Lung (tissue), 12 donors: Measurements from ENCODE around the gene ADAP1. TPM values are rescaled to one million over a fixed set of nuclear protein-coding genes. Genes with fewer than 3 reads are reported as not detected.

Source experiments
- ATAC-seq: fragments of 200-7000 bp; cut with Tn5 transposase; one replicate; pipeline ENCODE4 v1.9.1; 2020; ENCODE audit warnings: moderate number of reproducible peaks; ENCODE audit not compliant: insufficient read depth, low FRiP score
- DNase-seq, 3 donors: peaks; one replicate each; pipeline ENCODE4 v3.0.0-alpha.2; 2013 to 2017
- H3K27ac ChIP-seq, 2 donors: one replicate each; pipeline ENCODE4 v1.5.1; 2013; ENCODE audit warnings: mild to moderate bottlenecking in 2 of 2, moderate library complexity in 2 of 2, control low read depth in 1 of 2, inconsistent platforms in 1 of 2, low read depth in 1 of 2, low read length in 1 of 2
- H3K27me3 ChIP-seq, 3 donors: one replicate each; pipeline ENCODE4 v1.5.1; 2013; ENCODE audit warnings: low read length in 2 of 3; ENCODE audit not compliant: control insufficient read depth in 3 of 3, insufficient read depth in 3 of 3
- H3K36me3 ChIP-seq, 4 donors: one replicate each; pipeline ENCODE4 v1.5.1; 2013; ENCODE audit warnings: low read length in 4 of 4, mild to moderate bottlenecking in 1 of 4, moderate library complexity in 1 of 4; ENCODE audit not compliant: control insufficient read depth in 4 of 4, insufficient read depth in 4 of 4
- H3K4me1 ChIP-seq, 5 donors: one replicate each; pipeline ENCODE4 v1.5.1; 2013; ENCODE audit warnings: low read length in 5 of 5, mild to moderate bottlenecking in 2 of 5, moderate library complexity in 1 of 5; ENCODE audit not compliant: control insufficient read depth in 5 of 5, insufficient read depth in 5 of 5
- H3K4me3 ChIP-seq: one replicate; pipeline ENCODE4 v1.5.1; 2013; ENCODE audit warnings: mild to moderate bottlenecking, control low read depth, moderate library complexity
- H3K9ac ChIP-seq, 2 donors: one replicate each; pipeline ENCODE4 v1.5.1; 2013; ENCODE audit warnings: low read length in 2 of 2, control low read depth in 1 of 2; ENCODE audit not compliant: insufficient read depth in 1 of 2
- H3K9me3 ChIP-seq, 4 donors: one replicate each; pipeline ENCODE4 v1.5.1; 2013; ENCODE audit warnings: low read length in 3 of 4, mild to moderate bottlenecking in 1 of 4, moderate library complexity in 1 of 4; ENCODE audit not compliant: control insufficient read depth in 4 of 4, insufficient read depth in 3 of 4
- CTCF ChIP-seq: IDR thresholded peaks from 2 replicates; pipeline ENCODE4 v1.5.1; 2012; ENCODE audit warnings: mild to moderate bottlenecking; ENCODE audit errors: control extremely low read depth, extremely low read depth
- WGBS, 2 donors: extraction: QIAGEN DNeasy Blood & Tissue Kit; methylation state at CpG; one replicate each; pipeline ENCODE4 v1.1.7; 2013; 5-methylcytosine and 5-hydroxymethylcytosine counted together
- polyA plus RNA-seq, 2 donors: library from polyadenylated mRNA; stranded (reverse); fragments of 200-250 nt; gene quantifications; one replicate each; pipeline ENCODE4 v1.2.1, GENCODE V29; 2013
- total RNA-seq, 2 donors: library from RNA; depleted of rRNA in 1 of 2; stranded (reverse); fragments of >200 nt in 1 of 2; gene quantifications; one replicate each; pipeline ENCODE4 v1.2.1, GENCODE V29; 2014 to 2021
- donor health status: control.
- donor health status: control.
- donor health status: Bipolar disorder and iron deficiency.
- donor health status: healthy.
- donor health status: DM: yes; HTN: yes; CAD: no.

The ADAP1 gene
- total and polyA plus RNA-seq, 4 donors: 11.5 to 39.0 (median 32.6) TPM

GRCh38 chr7:883055-884021, 71.1 kb downstream of the ADAP1 start:
- TF ChIP-seq CTCF: no peak
- ATAC-seq: no peak

GRCh38 chr7:882336-883035, 72.0 kb downstream of the ADAP1 start:
- peaks cover 0 to 20% (median 4%) of the 10 kb centered on the region in 4 donors for H3K36me3 ChIP-seq
- H3K9me3 ChIP-seq: no peaks in the 10 kb centered on the region
- no peak for DNase-seq
- H3K27me3 ChIP-seq: no peaks in the 10 kb centered on the region
- H3K9ac ChIP-seq: no peak overlapping the region
- TF ChIP-seq CTCF: no peak
- H3K27ac ChIP-seq: no peak overlapping the region
- H3K4me1 ChIP-seq: peaks cover 4 to 21% (median 7%) of the 10 kb centered on the region in 5 donors
- WGBS, 2 donors: 92 to 93% methylated on average over 37 of the region's 37 CpGs
- ATAC-seq: no peak
- no peak overlapping the region for H3K4me3 ChIP-seq

More at GRCh38 chr7:883055-884021, 71.1 kb downstream of the ADAP1 start:
- no peak overlapping the region for H3K9ac ChIP-seq
- H3K4me1 ChIP-seq: peaks cover 0 to 16% (median 2%) of the 10 kb centered on the region in 5 donors
- no peak for DNase-seq
- H3K9me3 ChIP-seq: no peaks in the 10 kb centered on the region
- no peaks in the 10 kb centered on the region for H3K27me3 ChIP-seq
- H3K4me3 ChIP-seq: no peak overlapping the region
- no peak overlapping the region for H3K27ac ChIP-seq
- peaks cover 0 to 28% (median 9%) of the 10 kb centered on the region in 4 donors for H3K36me3 ChIP-seq
- WGBS, 2 donors: 81 to 82% methylated on average over 48 to 50 of the region's 50 CpGs

- Histone ChIP-seq H3K4me1 (peaks cover 4 to 21% (median 7%) of the 10 kb centered on the region in 5 donors), H3K9ac (no peak overlapping the region), H3K4me3 (no peak overlapping the region), H3K36me3 (peaks cover 0 to 11% (median 5%) of the 10 kb centered on the region in 4 donors), H3K9me3 (no peaks in the 10 kb centered on the region), H3K27me3 (no peaks in the 10 kb centered on the region), H3K27ac (no peak overlapping the region)
- DNase-seq: no peak
- TF ChIP-seq CTCF: no peak
- ATAC-seq: no peak
- 94 to 96% methylated on average over 20 of the region's 20 CpGs for WGBS, 2 donors
These were observed 72.8 kb downstream of the ADAP1 start for GRCh38 chr7:881441-882234.
